ENCODE results near the gene KHNYN.

- TF ChIP-seq TCF12 (IDR thresholded peaks at IDR 0.05; ENCODE audit: low read depth) (no peak), ZBTB7A (IDR thresholded peaks at IDR 0.05; ENCODE audit: low read depth) (no peak), MAX (IDR thresholded peaks at IDR 0.05) (no peak), EGR1 (IDR thresholded peaks at IDR 0.05) (no peak)
These were observed 33.9 kb upstream of the KHNYN start for GRCh38 chr14:24395609-24396582.

All from Ishikawa (cell line).